IMR-90 (cell line): ENCODE results near the gene ENO2. TPM values are rescaled to one million over a fixed set of nuclear protein-coding genes. Genes with fewer than 3 reads are reported as not detected.
"Not testable (repeated sequence)": the region's sequence is repeated elsewhere in the genome, so short reads cannot be mapped to it uniquely, and the experiment has no call there.

ENCODE experiments used
- ATAC-seq: fragments of 200-7000 bp; cut with Tn5 transposase; 2 replicates; pipeline ENCODE4 v1.9.1; 2020; ENCODE audit warnings: low read depth, mild to moderate bottlenecking, moderate library complexity
- BruUV-seq: library from RNA; stranded (reverse); fragments of 400-500 nt; replicated peaks from 2 replicates; lab custom pipeline; 2021; lab: Mats Ljungman, UMichigan
- CTCF ChIA-PET: fragments of 300-600 bp; formaldehyde crosslinking; extraction: SDS; loops from one replicate; lab custom pipeline; 2021; ENCODE audit warnings: antibody characterized with exemption; lab: Yijun Ruan, JAX
- POLR2A ChIA-PET: fragments of 300-600 bp; sonication (Branson Sonifier 250); formaldehyde crosslinking; loops from one replicate; lab custom pipeline; 2022; ENCODE audit warnings: antibody characterized with exemption; ENCODE audit not compliant: unreplicated experiment; lab: Charles Lee
- DNase-seq: peaks from one replicate; pipeline ENCODE4 v3.0.0; 2013
- H2AFZ ChIP-seq: replicated peaks from 2 replicates; pipeline ENCODE3; 2013; ENCODE audit warnings: low read length, mild to moderate bottlenecking; ENCODE audit not compliant: poor library complexity
- H2AK5ac ChIP-seq: 2 replicates; pipeline ENCODE4 v1.6.1; 2013; ENCODE audit warnings: low read depth, low read length, inconsistent platforms
- H2AK9ac ChIP-seq: replicated peaks from 2 replicates; pipeline ENCODE3; 2013; ENCODE audit warnings: mild to moderate bottlenecking, low read depth, low read length, moderate library complexity; ENCODE audit not compliant: poor library complexity
- H2BK120ac ChIP-seq: 2 replicates; pipeline ENCODE4 v1.6.1; 2013; ENCODE audit warnings: low read depth, low read length, inconsistent platforms
- H2BK15ac ChIP-seq: 3 replicates; pipeline ENCODE4 v1.6.1; 2013; ENCODE audit warnings: low read depth, low read length, inconsistent platforms
- H2BK20ac ChIP-seq: 2 replicates; pipeline ENCODE4 v1.6.1; 2013; ENCODE audit warnings: low read depth, mild to moderate bottlenecking, inconsistent platforms, low read length, moderate library complexity
- H2BK5ac ChIP-seq: 2 replicates; pipeline ENCODE4 v1.6.1; 2013; ENCODE audit warnings: mild to moderate bottlenecking, low read depth, low read length, inconsistent platforms; ENCODE audit not compliant: poor library complexity, severe bottlenecking
- H3K14ac ChIP-seq: replicated peaks from 2 replicates; pipeline ENCODE4 v1.6.1; 2013; ENCODE audit warnings: low read depth, low read length, inconsistent platforms
- H3K18ac ChIP-seq: 2 replicates; pipeline ENCODE4 v1.6.1; 2013; ENCODE audit warnings: low read depth, low read length, control low read depth
- H3K23ac ChIP-seq: 2 replicates; pipeline ENCODE4 v1.6.1; 2013; ENCODE audit warnings: low read depth, low read length, inconsistent platforms
- H3K27ac ChIP-seq: 2 replicates; pipeline ENCODE4 v1.5.1; 2013; ENCODE audit warnings: mild to moderate bottlenecking, control low read depth, low read length; ENCODE audit not compliant: insufficient read depth
- H3K27me3 ChIP-seq: 2 replicates; pipeline ENCODE4 v1.6.1; 2013; ENCODE audit warnings: low read length; ENCODE audit not compliant: control insufficient read depth, insufficient read depth
- H3K36me3 ChIP-seq: 2 replicates; pipeline ENCODE4 v1.6.1; 2013; ENCODE audit warnings: low read length, mixed read lengths; ENCODE audit not compliant: control insufficient read depth, insufficient read depth
- H3K4ac ChIP-seq: 2 replicates; pipeline ENCODE4 v1.6.1; 2013; ENCODE audit warnings: low read depth, low read length, inconsistent platforms
- H3K4me1 ChIP-seq: 2 replicates; pipeline ENCODE4 v1.6.1; 2013; ENCODE audit warnings: low read length, mixed read lengths; ENCODE audit not compliant: control insufficient read depth, insufficient read depth
- H3K4me2 ChIP-seq: 2 replicates; pipeline ENCODE4 v1.6.1; 2013; ENCODE audit warnings: low read depth, mild to moderate bottlenecking, control low read depth, low read length, moderate library complexity
- H3K4me3 ChIP-seq: 2 replicates; pipeline ENCODE4 v1.5.1; 2013; ENCODE audit warnings: low read depth, mild to moderate bottlenecking, control low read depth, low read length, moderate library complexity; ENCODE audit not compliant: insufficient read depth
- H3K56ac ChIP-seq: 2 replicates; pipeline ENCODE4 v1.6.1; 2013; ENCODE audit warnings: low read length, inconsistent platforms; ENCODE audit not compliant: insufficient read depth; ENCODE audit errors: extremely low read depth
- H3K79me1 ChIP-seq, 2 experiments: 2 replicates each; pipeline ENCODE4 v1.6.1; 2013; ENCODE audit warnings: low read length in 2 of 2, inconsistent platforms in 1 of 2, low read depth in 1 of 2
- H3K9ac ChIP-seq: 2 replicates; pipeline ENCODE4 v1.6.1; 2013; ENCODE audit warnings: low read depth, low read length, control low read depth
- H3K9me1 ChIP-seq: 2 replicates; pipeline ENCODE4 v1.6.1; 2013; ENCODE audit warnings: low read length, inconsistent platforms; ENCODE audit not compliant: insufficient read depth
- H3K9me3 ChIP-seq: 2 replicates; pipeline ENCODE4 v1.6.1; 2013; ENCODE audit warnings: low read length; ENCODE audit not compliant: control insufficient read depth, insufficient read depth
- H4K20me1 ChIP-seq: 2 replicates; pipeline ENCODE4 v1.6.1; 2013; ENCODE audit warnings: low read length, inconsistent platforms; ENCODE audit not compliant: insufficient read depth
- H4K5ac ChIP-seq: 2 replicates; pipeline ENCODE4 v1.6.1; 2013; ENCODE audit warnings: mild to moderate bottlenecking, low read depth, low read length, control low read depth
- H4K8ac ChIP-seq, 2 experiments: 2 replicates each; pipeline ENCODE4 v1.6.1; 2013; ENCODE audit warnings: low read depth in 2 of 2, low read length in 2 of 2, control low read depth in 1 of 2, inconsistent platforms in 1 of 2
- H4K91ac ChIP-seq: 2 replicates; pipeline ENCODE4 v1.6.1; 2013; ENCODE audit warnings: low read depth, low read length, inconsistent platforms; ENCODE audit not compliant: insufficient read depth
- WGBS, 2 experiments: methylation state at CpG; one replicate each; pipeline versions ENCODE4 v1.1.5 to v1.1.7; 2013; ENCODE audit warnings: missing lambda C conversion rate in 2 of 2; ENCODE audit not compliant: insufficient read length in 1 of 2; ENCODE audit errors: extremely low coverage in 2 of 2; 5-methylcytosine and 5-hydroxymethylcytosine counted together
- dilution Hi-C: fragments of 300-500 bp; cut with HindIII; formaldehyde crosslinking; loops from one replicate; pipeline ENCODE4 v1.14.3; 2018; ENCODE audit warnings: low sequenced_read_pairs; ENCODE audit not compliant: unreplicated experiment
- in situ Hi-C: fragments of 300-500 bp; cut with MboI; formaldehyde crosslinking; loops from 3 replicates; pipeline ENCODE4 v1.14.3; 2019; ENCODE audit warnings: low sequenced_read_pairs, inconsistent platforms, mixed read lengths
- intact Hi-C: fragments of 100-400 bp; cut with micrococcal nuclease; formaldehyde crosslinking; loops from 2 replicates; pipeline ENCODE4 v1.10.0; 2022
- polyA plus RNA-seq, 3 experiments: library from polyadenylated mRNA; depleted of rRNA; stranded (reverse); fragments of >200 nt; gene quantifications; 2 replicates each; pipeline ENCODE4 v1.2.3, GENCODE V29; 2012; ENCODE audit warnings: low replicate concordance in 1 of 3
- total RNA-seq: library from RNA; depleted of rRNA; stranded (reverse); fragments of >200 nt; gene quantifications from 2 replicates; pipeline ENCODE4 v1.2.3, GENCODE V29; 2012

ENO2 gene
- total and polyA plus RNA-seq, 2 of the 4 experiments (the other 2 are of a cell fraction), result 28.3 to 92.8 TPM

DNA sequence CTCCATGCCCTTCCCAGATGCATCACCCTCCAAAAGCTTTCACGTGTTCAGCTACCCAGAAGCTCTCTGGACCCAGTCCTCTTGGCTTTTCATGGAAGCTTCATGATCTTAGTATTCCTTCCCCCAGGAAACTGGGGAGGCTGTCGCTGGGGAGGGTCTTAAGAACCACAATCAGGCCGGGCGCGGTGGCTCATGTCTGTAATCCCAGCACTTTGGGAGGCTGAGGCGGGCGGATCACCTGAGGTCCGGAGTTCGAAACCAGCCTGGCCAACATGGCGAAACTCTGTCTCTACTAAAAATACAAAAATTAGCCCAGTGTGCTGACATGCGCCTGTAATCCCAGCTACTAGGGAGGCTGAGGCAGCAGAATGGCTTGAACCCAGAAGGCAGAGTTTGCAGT lies 6.2 kb upstream of the ENO2 start:
- H2BK120ac ChIP-seq, H2BK15ac ChIP-seq, H3K4me1 ChIP-seq, H3K79me1 ChIP-seq, ATAC-seq, BruUV-seq, POLR2A ChIA-PET, H3K4ac ChIP-seq, intact Hi-C loops, H4K8ac ChIP-seq, H2AK9ac ChIP-seq, H2BK5ac ChIP-seq, H4K5ac ChIP-seq, H3K23ac ChIP-seq, H3K4me2 ChIP-seq, H3K9me3 ChIP-seq, H3K27me3 ChIP-seq, H3K36me3 ChIP-seq, H3K9ac ChIP-seq, H2BK20ac ChIP-seq, H3K14ac ChIP-seq, H2AFZ ChIP-seq, H4K91ac ChIP-seq, in situ Hi-C loops, H3K18ac ChIP-seq, H3K4me3 ChIP-seq, H3K56ac ChIP-seq, dilution Hi-C loops, H2AK5ac ChIP-seq, H3K9me1 ChIP-seq, H3K27ac ChIP-seq, H4K20me1 ChIP-seq, DNase-seq: not testable (repeated sequence)
- CTCF ChIA-PET, result interaction anchor here (1.8 kb wide), 1 partner anchor 17 kb away, joined by 5 read pairs; no protein-coding TSS in a partner anchor
- no CpG with 5 or more reads among the region's 11 CpGs for WGBS, 2 experiments
